HG02885 (cell line): ENCODE results near the gene PSMA8.
A peak's percentile ranks its signal among the peaks of the same experiment; 100 is the strongest.
"Not testable (repeated sequence)": the region's sequence is repeated elsewhere in the genome, so short reads cannot be mapped to it uniquely, and the experiment has no call there.

Experiments
- ATAC-seq: cut with Tn5 transposase; IDR thresholded peaks from one replicate; pipeline ENCODE4 v1.9.1; 2021; ENCODE audit warnings: mild to moderate bottlenecking; ENCODE audit not compliant: unreplicated experiment, poor library complexity

PSMA8 gene

DNA sequence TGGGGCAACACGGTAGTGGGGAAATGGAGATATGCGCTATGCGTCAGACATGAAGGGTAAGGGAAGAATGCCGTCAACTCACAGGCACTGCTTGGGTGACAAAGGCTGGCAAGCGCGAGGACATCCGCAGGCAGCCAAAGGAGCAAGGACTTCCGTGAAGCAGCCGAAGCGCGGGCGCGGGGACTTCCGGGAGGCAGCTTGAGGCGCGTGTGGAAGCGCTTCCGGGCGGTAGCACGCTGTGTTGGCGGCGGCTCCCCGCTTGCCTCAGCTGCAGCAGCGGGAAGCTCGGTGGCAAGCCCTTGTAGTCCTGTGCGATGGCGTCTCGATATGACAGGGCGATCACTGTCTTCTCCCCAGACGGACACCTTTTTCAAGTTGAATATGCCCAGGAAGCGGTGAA is at the start of gene PSMA8:
Gene PSMA8, plus strand, starts transcription at position 218 of the 400 bp plus-strand sequence. Its CDS starts 97 bp downstream, at position 315.
- ATAC-seq: no peak

DNA sequence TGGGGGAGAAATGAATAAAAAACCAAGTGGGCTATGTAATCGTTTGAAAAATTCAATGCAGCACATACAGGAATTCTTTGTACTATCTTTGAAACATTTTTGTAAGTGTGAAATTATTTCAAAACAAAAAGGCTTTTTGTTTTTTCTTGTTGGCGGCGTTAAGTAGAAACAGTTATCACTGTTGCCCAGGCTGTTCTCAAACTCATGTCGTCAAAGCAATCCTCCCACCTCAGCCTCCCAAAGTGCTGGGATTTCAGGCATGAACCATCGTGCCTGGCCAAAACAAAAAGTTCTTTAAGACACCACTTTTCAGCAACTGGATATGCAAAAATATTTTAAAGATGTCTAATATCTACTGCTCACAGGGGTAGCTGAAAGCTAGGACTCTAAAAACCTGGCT is 48.6 kb upstream of the PSMA8 start:
- ATAC-seq: no peak

DNA sequence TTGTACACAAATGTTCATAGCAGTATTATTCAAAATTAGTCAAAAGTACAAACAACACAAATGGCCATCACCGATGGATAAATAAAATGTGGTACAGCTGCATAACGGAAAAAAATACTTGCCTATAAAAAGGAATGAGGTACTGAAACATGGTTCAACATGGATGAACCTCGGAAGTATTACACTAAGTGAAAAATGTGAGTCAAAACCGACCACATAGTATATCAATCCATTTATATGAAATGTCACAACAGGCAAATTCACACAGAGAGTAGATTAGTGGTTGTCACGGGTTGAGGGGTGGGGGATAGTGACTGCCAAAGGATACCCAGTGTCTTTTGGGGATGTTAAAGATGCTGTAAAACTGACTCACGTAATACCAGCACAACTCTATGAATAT is 46.7 kb upstream of the PSMA8 start:
- no peak for ATAC-seq

DNA sequence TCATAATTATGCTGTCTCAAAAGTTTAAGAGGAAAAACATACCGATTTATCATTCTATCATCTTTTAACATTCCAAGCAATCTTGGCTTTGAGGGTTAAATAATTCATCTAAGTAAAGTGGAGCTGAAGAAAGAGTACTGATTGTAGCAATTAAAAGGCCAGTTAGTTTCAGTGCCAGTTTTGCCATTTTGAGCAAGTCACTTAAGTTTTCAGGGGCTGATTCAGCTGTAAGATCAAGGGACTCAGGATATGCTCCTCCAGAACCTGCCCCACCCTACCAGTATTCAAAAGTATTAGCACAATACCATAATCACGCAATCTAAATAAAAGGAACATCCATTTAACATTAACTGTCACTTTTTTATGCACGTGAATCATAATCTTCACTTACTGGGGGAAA is 45.2 kb upstream of the PSMA8 start:
- no peak for ATAC-seq

DNA sequence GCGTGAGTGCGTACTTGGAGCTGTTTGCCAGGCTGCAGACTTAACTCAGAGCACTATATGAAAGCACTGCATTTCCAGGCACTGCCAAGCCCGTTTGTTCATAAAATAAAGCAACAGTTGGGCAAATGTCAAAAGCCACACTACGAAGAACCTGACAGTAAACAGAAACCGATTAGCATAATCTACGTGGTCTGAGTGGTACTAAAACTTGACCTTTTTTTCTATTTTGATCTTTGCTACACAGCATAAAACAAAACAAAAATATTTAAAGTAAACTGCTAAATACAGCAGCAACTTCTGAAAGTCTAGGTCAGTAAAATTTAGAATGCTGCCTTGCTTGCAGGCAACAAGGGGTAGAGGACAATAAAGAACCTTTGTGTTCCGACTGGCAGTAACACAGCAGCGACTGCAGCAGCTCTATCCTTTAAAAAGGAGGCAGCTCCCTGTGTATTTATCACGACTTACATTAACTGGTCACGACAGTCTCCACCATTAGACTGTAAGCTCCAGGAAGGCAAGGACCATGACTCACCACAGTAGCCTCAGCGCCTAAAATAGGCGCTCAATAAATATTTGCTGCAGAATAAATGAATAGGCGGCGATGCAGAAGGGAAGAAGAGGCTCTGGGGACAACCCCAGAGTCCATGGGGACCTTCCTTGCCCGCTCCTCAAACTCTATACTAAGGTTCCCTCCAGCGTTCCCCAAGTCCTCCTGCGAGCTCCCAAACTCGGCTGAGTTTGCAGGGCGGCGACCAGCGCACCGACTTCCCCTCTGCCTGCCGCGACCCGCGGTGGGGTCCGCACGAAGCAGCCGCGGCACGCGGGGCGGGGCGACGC is 44.2 kb upstream of the PSMA8 start:
- peak; percentile 16 for ATAC-seq

DNA sequence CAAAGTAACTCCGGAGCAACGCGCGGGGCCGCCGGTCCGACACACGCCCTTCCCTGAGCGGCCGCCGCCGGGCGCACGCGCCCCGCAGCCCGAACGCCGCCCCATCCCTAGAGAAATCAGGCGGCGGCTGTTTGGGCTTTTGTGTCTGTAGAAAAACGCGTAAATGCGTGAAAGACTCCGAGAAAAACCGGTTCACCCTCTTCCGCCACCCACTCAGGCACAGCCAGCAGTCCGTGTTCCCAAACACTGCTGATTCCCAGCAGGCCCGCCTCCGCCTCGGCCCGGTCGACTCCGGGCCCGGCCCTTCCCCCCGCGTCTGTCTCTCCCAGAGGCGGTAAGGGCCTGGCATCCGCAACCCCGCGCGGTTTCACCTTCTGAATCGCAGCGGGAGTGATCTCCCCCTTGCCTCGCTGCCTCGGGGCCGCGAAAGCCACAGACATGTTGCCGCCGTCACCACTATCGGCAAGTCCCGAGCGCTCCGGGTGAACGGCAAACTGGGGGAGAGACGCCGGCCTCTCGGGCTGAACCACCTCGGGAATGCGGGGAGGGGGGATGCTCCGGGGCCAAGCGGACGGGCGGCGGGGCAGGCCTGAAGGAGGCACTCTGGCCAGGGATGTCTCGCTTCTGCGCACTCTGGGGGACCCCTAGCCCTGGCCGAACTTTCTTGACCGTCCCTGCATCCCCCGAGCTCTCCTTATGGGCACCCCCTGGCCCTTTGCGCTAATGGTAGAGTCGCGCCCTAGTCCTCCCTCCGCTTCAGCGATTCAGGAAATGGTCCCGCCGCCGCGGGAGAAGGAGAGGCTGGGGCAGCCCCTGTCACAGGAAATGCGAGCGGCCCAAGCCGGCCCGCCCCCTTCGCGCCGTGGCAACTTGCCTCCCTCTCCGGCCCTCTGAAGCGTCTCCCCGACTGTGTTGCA is 43.3 kb upstream of the PSMA8 start, which contains the start of gene SS18:
Gene SS18, minus strand, starts transcription at position 484 of the 917 bp plus-strand sequence. Its CDS starts 44 bp downstream, at position 440.
- ATAC-seq: peak; percentile 74

DNA sequence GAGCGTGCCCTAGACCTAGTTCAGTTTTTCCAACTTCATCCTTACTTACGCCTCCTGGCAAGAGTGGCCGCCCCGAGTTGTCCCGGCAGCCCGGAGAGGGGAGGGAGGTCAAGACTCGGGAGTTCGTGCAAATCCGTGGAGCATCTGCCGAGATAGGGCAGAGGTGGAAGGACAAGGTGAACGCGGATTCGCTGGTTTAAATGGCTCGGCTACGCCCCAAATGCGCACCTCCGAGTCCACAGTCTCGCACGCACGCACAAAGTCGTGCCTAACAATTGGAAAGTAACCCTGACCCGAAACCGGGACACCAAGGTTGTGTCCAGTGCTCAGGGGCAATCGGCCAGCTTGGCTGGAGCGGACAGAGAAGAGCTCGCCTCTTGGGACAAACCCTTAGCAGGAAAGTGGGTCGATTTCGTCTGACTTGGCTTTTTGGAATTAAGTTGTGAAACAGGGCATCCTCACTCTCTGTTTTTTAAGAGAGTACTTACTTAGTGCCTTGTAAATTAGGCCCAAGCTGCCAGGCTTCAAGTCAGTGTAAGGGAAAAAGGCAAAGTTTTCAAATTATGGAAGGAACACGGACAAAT is 42.5 kb upstream of the PSMA8 start:
- peak; percentile 32 for ATAC-seq

DNA sequence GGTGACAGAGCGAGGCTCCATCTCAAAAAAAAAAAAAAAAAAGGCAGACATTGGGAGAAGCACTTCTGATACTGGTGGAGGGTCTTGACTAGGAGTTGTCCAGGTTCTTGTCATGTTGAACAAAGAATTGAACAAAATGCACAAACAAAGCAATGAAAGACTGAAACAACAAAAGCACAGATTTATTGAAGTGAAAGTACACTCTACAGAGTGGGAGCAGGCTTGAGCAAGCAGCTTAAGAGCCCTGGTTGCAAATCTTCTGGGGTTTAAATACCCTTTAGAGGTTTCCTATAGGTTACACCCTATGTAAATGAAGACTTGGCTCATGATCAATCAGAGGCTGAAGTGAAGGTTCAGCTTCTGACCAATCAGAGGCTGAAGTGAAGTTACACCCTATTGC is 36.8 kb upstream of the PSMA8 start:
- ATAC-seq: no peak

DNA sequence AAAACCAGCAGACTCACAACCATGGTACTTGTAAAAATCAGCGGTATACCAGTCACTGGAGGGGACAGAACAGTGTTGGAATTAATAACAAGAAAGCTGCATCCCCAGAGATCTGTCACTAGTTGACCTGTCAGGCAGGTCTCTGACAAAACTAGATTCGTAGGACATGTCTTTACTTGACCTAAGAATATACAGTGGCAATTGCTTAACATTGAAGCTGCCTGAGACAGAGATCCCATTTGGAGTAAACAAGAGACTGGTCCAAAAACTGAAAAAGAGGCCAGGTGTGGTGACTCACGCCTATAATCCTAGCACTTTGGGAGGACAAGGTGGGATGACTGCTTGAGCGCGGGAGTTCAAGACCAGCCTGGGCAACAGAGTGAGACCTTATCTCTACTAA is 36.1 kb upstream of the PSMA8 start:
- no peak for ATAC-seq

DNA sequence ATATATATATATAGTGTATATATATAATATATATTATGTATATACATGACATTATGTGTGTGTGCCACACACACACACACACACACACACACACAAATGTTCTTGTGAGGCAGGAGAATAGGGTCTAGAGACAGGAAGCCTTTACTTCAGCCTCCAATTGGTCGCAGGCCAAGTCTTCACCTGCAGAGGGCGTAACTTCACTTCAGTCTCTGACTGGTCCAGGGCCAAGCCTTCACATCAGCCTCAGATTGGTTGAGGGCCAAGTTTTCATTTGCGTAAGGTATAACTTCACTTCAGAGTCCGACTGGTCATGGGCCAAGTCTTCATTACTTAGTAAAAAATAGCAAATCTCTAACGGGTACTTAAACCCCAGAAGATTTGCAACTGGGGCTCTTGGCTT is 30.1 kb upstream of the PSMA8 start:
- no peak for ATAC-seq

DNA sequence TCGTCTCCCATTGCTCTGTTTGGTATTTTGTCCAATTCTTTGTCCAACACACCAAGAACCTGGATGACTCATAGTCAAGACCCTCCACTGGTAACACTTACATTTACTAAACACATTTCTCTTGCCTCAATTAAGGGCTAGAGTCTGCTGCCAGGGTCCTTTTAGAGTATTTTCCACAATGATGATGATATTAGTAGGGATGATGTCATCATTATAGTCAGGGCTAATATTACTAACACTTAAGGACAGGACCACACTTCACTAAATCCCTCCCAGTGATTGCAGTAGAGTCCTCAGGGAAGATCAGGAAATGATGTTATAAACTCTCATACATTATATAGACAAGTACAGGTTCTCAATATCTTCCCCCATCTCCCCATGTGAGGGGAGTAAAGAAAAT is 29.6 kb upstream of the PSMA8 start:
- no peak for ATAC-seq

DNA sequence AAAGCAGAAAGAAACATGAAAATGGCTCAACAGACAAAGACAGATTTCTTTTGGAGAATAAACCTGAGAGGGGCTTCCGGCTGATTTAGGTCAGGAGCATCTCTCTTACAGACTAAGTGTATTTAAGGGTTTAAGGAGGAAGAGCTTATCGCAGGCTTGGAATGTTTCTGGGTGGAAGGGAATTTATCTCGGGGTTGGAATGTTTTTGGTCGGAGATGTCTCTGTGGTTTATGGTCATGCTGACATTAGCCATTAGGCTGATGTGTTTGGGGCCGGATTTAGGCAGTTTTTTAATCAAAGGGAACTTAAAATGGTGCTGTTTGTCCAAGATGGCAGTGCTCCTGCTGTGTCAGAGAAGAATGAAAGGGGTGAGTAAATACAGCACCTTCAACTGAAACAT is 14.4 kb upstream of the PSMA8 start:
- no peak for ATAC-seq

DNA sequence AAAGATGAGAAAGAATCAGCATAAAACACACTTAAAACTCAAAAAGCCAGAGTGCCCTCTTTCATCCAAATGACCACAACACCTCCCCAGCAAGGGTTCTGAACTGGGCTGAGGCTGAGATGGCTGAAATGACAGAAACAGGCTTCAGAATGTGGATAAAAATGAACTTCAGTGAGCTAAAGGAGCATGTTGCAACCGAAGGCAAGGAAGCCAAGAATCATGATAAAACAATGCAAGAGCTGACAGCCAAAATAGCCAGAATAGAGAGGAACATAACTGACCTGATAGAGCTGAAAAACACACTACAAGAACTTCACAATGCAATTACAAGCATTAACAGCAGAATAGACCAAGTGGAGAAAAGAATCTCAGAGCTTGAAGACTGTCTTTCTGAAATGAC is 12.2 kb upstream of the PSMA8 start:
- ATAC-seq: no peak

DNA sequence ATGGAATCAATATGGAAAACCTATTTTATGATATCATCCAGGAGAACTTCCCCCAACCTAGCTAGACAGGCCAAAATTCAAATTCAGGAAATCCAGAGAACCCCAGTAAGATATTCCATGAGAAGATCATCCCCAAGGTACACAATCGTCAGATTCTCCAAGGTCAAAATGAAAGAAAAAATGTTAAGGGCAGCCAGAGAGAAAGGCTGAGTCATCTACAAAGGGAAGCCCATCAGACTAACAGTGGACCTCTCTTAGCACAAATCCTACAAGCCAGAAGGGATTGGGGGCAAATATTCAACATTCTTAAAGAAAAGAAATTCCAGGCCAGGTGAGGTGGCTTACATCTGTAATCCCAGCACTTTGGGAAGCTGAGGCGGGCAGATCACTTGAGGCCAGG is 11.7 kb upstream of the PSMA8 start:
- not testable (repeated sequence) for ATAC-seq

DNA sequence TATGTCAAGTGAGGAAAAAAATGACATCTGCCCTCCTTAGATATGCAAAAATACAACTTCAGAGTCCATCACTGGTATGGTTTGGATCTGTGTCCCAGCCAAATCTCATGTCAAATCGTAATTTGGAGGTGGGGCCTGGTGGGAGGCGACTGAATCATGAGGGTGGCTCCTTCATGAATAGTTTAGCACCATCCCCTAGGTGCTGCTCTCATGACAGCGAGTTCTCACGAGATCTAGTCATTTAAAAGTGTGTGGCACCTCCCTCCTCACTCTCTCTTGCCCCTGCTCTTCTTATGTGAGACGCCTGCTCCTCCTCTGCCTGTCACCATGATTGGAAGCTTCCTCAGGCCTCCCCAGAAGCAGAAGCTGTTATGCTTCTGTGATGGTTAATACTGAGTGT is 5.9 kb upstream of the PSMA8 start:
- no peak for ATAC-seq

DNA sequence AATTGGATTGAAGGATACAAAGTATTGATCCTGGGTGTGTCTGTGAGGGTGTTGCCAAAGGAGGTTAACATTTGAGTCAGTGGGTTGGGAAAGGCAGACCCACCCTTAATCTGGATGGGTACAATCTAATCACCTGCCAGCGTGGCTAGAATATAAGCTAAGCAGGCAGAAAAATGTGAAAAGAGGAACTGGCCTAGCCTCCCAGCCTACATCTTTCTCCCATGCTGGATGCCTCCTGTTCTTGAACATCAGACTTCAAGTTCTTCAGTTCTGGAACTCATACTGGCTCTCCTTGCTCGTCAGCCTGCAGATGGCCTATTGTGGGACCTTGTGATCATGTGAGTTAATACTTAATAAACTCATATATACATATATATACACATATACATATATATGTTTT is 5.5 kb upstream of the PSMA8 start:
- ATAC-seq: not testable (repeated sequence)

DNA sequence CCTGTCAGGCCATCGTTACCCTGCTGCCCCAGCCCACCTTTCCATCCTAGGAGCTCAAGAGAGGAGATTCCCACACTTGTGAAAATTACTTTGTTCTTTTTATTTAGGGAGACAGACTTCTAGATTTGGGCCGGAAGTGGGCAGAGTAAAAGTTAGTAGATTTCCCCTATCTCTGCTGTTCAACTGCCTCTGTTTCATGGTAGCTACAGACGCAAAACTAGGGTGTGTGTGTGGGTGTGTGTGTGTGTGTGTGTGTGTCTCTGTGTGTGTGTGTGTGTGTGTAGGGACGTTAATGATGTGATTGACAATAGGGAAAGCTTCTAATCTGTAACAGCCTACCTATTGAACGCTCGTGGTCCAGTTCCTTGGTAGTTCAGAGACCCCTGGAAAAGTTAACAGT is 438 bp downstream of the PSMA8 start:
- ATAC-seq: no peak

DNA sequence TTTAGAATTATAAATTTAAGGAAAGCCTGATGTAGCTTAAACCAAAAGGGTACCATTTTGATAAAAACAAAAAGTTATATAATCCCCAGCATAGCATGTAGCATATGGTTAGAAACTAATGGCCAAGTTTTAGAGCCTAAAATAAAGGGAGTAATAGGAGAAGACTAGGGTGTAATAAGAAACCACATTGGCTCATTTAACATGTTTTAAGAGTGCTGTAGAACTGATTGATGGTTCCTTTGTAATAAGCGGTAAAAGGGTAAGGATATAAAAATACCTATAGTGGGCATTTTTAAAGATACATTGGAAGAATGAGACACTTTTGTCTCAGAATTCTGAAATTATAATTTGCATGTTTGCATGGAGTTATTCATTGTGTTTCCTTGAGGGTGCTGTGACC is 1.9 kb downstream of the PSMA8 start:
- ATAC-seq: no peak

DNA sequence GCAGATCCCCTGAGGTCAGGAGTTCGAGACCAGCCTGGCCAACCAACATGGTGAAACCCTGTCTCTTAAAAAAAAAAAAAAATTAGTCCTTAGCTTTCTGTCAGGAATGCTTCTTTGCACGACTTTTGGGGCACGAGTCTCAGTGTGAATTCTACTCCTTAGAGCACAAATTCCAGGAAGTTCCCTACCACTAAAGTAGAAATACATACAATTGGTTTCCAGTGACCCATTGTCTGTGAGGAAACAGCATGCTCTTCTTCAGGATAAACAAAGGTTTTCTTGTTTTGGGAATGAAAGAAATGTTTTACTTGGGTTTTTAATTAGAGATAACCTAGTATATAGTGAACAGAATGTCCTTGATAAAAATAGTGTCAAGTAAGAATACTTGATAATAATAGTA is 23.7 kb downstream of the PSMA8 start:
- no peak for ATAC-seq

DNA sequence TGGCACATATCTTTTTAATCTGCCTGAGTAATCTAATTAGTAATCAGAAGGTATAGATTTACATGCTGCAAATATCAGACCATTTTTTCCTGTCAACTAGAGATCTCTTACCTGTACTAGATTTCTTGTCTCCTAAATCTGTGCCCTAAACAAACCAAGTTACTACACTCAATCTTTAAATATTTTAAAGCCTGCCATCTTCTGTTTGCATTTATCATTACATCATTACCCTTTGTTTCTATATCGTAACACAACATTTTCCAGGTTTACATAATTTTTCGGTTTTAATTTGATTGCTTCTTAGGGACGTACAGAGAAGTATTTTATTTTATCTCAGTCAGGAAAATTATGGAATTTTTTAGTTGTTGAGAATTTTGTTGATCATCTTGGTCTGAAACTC is 25.7 kb downstream of the PSMA8 start:
- ATAC-seq: no peak

DNA sequence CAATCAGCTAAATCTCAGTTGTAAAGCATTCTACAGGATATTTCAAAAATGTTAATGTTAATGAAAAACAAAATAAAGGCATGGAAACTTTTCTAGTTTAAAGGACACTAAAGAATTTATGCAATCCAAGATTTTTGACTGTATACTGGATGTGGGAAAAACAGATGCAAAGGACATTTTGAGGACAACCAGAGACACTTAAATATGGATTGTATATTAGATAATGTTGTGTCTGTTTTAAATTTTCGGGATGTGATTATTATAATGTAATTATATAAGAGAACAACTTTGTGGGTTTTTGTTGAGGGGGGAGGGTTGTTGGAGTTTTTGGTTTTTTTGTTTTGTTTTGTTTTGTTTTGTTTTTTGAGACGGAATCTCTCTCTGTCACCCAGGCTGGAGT is 30.9 kb downstream of the PSMA8 start:
- no peak for ATAC-seq
